ENCODE data around the gene ZNF587B.
"Not testable (repeated sequence)": the region's sequence is repeated elsewhere in the genome, so short reads cannot be mapped to it uniquely, and the experiment has no call there.

Gene ZNF587B

GRCh38 chr19:57830071-57830602, at the start of gene ZNF587B:
TSS of gene ZNF587B (plus strand) at chr19:57830299. CDS start at chr19:57830529, 230 bp downstream.
- DNase-seq (ENCODE audit: low read depth, low spot score): peak; percentile 40

DNA sequence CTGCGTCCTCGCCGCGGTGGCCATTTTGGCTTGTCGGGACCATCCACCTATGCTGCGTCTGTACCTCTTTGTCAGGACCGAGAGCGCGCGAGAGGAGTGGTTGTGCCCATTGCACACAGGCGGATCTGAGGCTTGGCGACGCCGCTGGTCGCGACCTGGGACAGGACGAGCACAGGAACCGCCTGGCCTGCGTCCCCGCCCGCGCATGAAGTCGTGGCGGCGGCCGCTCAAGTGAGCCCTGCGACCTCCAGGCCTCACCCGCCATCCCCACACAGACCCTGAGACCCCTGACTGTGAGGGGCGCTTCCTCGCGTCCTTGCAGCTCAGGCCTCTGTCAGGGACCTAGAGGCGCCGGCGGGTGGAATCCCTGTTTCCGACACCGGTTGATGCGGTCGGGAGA, 43.8 kb upstream of the ZNF587B start:
- DNase-seq (ENCODE audit: low read depth, low spot score): no peak

- DNase-seq (ENCODE audit: low read depth, low spot score): no peak
These were observed 43.2 kb upstream of the ZNF587B start for GRCh38 chr19:57786906-57787305.

- no peak for DNase-seq (ENCODE audit: low read depth, low spot score)
These were observed 41.9 kb upstream of the ZNF587B start for GRCh38 chr19:57788114-57788692.

DNA sequence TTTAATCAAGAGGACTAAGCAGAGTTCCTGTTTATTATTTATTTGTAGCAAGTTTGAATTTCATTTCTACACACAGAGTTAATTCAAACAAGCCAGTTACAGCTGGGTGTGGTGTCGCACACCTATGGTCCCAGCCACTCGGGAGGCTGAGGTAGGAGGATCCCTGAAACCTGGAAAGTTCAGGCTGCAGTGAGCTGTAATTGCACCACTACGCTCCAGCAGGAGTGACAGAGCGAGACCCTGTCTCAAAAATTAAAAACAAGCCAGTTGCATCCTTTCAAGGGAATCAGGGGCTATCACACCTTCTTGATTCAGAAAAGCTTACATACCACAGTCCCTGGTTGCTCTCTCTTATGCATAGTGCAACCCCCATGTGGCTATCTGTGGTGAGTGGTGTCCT, 40.8 kb upstream of the ZNF587B start:
- no peak for DNase-seq (ENCODE audit: low read depth, low spot score)

DNA sequence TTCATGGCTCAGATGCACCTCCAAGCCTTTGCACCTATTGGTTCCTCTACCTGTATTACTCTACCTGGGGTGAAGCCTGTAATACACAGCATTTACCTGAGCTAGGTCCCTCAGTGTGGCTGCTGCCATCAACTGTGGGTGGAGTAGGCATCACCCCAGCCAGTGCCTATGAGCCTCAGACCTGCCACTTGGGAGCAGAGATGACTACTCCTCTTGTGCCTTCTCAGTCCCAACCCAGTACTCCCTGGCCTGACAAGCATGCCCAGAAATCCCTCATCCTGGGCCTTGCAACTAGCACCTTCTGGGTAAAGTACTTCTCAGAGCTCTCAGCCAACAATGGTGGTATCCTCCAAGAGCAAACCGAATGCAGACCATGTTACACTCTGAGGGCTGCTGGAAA, 33.5 kb upstream of the ZNF587B start:
- DNase-seq (ENCODE audit: low read depth, low spot score): not testable (repeated sequence)

GRCh38 chr19:57800696-57801095, 29.4 kb upstream of the ZNF587B start:
- no peak for DNase-seq (ENCODE audit: low read depth, low spot score)

DNA sequence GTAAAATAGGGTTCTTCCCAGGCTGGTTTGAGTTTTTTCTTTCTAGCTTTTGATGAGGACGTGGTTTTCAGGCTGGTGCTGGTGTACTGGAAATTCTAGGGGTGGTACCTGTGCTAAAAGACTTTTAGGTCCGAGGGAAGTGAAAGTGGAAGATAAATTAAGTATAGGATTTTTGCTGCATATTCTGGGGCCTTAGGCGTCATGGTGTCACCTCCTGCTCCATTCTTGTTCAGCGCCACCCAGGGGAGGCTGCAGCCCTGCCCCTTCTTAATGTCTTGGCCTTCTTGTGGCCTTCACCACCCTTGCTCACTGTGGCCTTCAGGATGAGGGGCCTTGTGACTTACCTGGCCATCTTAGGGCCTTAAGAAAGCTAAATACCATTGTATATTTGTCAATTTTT, 27.8 kb upstream of the ZNF587B start:
- no peak for DNase-seq (ENCODE audit: low read depth, low spot score)

- no peak for DNase-seq (ENCODE audit: low read depth, low spot score)
These were observed 26.9 kb upstream of the ZNF587B start for GRCh38 chr19:57803265-57803593.

DNA sequence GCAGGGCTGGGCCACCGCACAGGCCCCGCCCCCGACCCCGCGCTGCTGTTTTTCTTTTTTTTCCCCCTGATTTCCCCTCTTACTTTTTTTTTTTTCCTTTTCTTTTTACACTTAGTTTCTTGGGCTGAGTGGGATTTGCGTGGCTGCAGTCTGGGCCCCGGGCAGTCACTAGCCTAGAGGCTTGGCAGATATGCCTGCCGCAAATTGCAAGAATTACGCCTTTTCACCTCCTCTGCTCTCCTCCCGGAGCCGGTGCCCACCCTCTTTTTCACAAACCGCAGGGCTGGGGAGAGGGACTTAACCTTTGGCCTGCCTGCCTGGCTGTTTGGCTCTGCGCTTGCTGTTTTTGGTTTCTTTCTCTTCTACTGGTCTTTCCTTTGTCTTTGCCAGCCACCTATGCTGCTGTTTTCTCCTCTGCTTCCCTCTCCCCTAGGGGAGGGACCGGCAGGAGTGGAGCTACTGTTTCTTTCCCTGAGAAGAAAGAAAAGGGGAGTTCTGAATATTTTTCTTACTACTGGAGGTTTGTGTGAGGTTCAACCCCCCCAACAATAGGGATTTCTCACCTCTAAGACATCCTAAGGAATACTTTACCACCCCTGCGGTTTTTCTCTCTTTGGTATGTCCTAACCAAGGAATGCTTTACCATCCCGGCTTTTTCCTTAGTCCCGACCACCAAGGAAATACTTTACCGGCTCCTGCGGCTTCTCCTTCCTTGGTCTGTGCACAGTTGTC, 26.3 kb upstream of the ZNF587B start:
- no peak for DNase-seq (ENCODE audit: low read depth, low spot score)

DNA sequence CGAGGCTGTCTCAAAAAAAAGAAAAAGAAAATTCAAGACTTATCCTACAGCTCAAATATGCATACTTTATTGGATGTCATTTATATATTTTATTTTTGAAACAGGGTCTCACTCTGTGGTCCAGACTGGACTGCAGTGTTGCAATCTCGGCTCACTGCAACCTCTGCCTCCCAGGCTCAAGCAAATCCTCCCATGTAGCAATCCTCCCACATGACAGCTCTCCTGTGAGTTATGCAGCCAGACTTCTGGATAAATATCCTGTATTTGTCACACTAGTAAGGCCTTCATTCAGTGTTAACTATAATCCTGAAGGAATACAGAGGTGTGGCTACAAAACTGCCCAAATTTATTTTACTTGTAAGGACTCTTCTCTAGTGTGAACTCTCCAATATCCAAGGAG, 22.6 kb upstream of the ZNF587B start:
- DNase-seq (ENCODE audit: low read depth, low spot score): no peak

DNA sequence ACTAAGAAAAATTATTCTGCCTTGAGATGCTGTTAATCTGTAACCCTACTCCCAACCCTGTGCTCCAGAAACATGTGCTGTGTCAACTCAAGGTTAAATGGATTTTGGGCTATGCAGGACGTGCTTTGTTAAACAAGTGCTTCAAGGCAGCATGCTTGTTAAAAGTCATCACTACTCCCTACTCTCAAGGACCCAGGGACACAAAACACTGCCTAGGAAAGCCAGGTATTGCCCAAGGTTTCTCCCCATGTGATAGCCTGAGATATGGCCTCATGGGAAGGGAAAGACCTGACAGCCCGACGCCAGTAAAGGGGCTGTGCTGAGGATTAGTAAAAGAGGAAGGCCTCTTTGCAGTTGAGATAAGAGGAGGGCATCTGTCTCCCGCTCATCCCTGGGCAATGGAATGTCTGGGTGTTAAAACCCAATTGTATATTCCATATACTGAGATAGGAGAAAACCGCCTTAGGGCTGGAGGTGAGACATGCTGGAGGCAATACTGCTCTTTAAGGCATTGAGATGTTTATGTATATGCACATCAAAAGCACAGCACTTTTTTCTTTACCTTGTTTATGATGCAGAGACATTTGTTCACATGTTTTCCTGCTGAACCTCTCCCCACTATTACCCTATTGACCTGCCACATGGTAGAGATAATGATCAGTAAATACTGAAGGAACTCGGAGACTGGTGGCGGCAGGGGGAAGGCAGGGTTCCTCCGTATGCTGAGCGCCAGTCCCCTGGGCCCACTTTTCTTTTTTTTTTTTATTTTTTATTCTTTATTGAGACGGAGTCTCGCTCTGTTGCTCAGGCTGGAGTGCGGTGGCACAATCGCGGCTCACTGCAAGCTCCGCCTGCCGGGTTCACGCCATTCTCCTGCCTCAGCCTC, 19.4 kb upstream of the ZNF587B start:
- not testable (repeated sequence) for DNase-seq (ENCODE audit: low read depth, low spot score)

- DNase-seq (ENCODE audit: low read depth, low spot score): no peak
These were observed 17.9 kb upstream of the ZNF587B start for GRCh38 chr19:57812226-57812625.

DNA sequence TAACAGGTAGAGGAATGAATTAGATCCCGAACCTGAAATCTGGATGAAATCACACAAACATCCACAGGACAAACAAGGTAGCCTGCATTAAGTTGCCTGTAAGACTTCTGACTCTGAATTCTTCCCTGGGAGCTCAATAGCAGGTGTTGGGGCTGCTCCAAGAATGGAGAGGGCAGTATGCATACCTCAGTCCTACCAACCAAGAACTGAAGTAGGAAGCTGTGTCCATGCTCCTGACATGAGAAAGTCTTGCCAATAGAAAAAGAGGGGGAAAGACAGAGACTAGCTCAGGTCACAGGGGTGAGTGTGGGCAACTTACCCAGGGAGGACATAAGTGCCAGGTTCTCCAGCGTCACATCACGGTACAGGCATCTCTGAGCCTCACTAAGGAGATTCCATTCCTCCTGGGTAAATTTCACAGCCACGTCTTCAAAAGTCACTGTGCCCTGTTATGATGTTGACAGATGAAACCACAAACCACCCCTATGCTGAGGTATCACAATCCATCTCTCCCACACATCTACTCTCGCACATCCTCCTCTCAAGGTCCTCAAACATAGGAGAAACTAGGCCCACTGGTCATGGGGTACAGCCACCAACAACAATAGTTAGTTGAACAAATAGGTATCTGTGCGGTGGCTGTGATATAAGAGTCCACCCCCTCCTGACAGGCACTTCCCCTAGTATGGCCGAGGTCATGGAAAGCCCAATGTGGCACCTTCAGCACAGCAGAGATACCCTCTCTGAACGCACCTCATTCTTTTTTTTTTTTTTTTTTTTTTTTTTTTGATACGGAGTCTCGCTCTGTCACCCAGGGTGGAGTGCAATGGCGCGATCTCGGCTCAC, 16.9 kb upstream of the ZNF587B start:
- not testable (repeated sequence) for DNase-seq (ENCODE audit: low read depth, low spot score)

DNA sequence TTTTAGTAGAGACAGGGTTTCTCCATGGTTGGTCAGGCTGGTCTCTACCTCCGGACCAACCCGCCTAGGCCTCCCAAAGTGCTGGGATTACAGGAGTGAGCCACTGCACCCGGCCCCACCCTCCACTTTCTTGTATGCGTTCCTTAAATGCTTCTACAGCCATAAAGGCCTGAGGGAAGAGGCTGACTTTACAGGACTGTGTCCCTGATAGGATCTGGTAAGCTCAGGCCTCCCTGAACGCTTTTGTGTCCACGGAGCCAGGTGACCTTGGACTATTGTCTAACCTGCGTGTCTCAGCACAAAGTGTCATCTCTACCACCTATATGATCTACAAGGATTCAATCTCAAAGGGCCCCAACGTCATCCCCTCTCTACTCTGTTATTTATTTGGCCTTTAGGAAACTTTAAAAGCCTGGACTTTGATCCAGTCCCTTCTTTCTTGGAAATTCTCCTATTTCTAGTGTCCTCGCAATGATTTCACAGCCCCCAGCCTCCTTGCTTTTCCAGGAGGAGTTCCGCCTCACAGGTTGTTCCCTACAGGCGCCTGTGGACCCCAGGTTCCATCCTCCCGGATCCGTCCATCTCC, 16.1 kb upstream of the ZNF587B start:
- DNase-seq (ENCODE audit: low read depth, low spot score): no peak

DNA sequence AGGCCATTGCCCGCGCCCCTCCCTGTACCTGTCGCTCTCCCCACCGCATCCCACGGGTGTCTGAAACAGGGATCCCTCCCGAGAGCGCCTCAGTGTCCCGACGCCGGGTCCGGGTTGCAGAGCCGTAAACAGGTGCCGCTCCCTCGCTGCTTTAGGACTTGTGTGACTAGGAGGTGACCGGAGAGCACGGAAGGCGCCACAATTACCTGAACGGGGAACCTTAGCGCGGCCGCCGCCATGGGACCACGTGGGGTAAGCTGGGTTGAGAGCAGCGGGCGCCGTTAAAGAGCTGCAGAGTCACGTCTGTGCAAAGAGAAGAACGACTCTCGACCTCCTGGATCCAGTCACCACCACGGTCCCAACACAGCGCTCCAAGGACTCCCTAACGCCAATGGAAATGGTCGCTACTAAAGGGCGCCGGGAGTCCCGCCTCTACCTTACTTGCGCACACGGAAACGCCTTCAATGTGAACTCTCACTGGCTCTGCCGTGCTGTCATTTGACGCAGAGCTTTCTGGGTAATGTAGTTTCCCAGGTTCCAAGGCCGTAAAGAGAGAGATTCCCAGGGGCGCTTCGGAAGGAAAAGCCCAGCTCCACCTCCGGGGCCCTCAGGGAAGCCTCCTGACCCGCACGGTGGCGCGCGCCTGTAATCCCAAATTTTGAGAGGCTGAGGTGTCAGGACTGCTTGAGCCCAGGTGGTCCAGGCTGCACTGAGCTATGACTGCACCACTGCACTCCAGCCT, 15.4 kb upstream of the ZNF587B start, which contains the start of gene ZNF552:
TSS of gene ZNF552 (minus strand) at position 409 of the 742 bp plus-strand sequence. CDS start at position 239, 170 bp downstream.
- peak; percentile 57 for DNase-seq (ENCODE audit: low read depth, low spot score)

GRCh38 chr19:57815247-57816075, 14.6 kb upstream of the ZNF587B start:
- no peak for DNase-seq (ENCODE audit: low read depth, low spot score)

- DNase-seq (ENCODE audit: low read depth, low spot score): no peak
These were observed 13.4 kb upstream of the ZNF587B start for GRCh38 chr19:57816652-57817051.

- DNase-seq (ENCODE audit: low read depth, low spot score): no peak
These were observed 12.1 kb upstream of the ZNF587B start for GRCh38 chr19:57817976-57818375.

Data from brain pericyte (primary cell).